22Rv1 (cell line): ENCODE data around the gene DHRS3.

Experiments used
- CTCF ChIP-seq: fragments of 450-650 bp; IDR thresholded peaks from 2 replicates; pipeline ENCODE4 v1.5.1; 2017; ENCODE audit warnings: mild to moderate bottlenecking
- ZFX ChIP-seq: fragments of 450-650 bp; IDR thresholded peaks from 2 replicates; pipeline ENCODE4 v1.6.1; 2017; ENCODE audit warnings: antibody characterized with exemption, borderline replicate concordance

GRCh38 chr1:12654004-12654567, 36.1 kb upstream of the DHRS3 start:
- TF ChIP-seq CTCF (no peak), ZFX (no peak)
